ENCODE data around the gene PXYLP1.

The PXYLP1 gene

DNA sequence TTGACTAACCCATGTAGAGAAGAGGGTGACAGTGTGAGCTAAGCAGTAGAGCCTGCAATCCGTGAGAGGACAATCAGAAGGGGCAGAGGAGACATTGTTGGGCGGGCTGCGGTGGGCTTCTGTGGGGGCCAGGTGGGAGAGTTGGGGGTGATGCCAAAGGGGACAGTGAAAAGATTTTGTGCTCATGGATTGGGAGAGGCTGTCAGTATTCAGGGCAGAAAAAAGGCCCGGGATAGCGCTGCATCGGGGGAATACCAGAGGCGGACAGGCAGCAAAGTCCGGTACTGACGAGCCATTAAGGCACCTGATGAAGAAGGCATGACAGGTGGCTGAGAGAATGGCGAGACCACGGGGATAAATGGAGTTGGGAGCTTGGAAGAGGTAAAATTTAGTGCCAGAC lies 1.3 kb upstream of the PXYLP1 start:
- no peak for DNase-seq

DNA sequence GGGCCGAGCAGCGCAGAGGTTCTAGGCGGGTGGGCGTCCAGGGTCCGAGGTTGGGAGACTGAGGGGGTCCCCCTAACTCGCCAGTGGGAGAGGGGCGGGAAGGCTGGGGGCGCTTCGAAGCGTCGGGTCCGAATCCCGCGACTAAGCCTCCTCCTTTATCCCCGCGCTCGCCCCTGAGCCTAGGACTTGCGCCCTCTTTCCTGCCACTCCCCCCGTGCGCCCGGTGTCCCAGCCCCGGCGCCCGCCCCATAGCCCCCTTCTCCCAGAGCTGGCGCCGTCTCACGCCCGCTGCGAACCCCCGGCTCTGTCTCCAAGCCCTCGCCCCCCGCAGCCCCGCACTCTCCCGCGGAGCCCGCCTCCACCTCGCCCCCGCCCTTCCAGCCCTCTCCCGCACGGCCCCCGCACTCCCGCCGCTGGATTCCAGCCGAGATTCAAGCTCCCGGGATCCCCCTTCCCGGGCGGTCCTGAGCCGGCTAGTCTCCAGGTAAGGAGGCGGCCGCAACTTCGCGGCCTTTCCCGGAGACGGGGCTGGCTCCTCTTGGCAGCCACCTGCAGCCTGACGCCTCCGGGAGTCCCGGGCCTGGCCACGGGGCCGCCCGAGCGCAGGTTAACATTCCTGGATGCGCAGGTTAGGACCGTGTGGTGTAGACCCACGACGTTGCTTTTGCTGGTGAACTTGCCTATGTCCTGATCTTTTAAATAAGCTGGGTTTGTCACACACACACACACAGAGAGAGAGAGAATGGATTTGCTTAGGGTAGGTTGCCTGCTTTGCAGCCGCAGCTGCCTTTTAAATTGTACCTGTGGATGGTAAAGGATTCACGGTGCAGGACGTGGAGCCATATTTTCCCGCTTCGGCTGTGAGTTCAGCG lies 563 bp downstream of the PXYLP1 start:
- DNase-seq = peak; percentile 19

- no peak for DNase-seq
Observed at GRCh38 chr3:141233457-141234161, 2.0 kb downstream of the PXYLP1 start.

- no peak for DNase-seq
Observed at GRCh38 chr3:141234283-141234682, 2.7 kb downstream of the PXYLP1 start.

DNA sequence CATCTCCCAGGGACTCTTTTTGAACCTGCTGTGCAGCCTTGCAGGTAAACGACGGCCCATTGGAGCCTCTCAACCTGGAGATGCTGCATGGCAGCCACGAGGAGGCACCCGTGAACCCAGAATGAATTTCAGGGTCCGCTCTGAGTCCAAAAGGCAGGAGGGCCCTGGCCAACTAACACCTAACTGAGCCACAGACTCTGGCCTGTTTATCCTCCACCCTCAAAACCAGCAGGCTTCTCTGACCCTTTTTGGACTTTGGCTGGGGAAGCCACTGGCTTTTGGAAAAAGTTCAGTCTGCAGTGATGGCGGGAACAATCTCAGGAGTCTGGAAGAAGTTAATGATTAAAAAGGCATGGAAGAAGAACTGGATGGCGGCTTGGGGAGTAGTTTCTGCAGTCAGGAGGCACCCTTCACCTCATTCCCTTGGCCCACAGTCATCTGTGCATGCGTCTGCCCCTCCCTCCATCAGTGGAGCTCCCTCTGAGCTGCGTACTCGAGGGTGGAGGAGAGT lies 4.1 kb downstream of the PXYLP1 start:
- no peak for DNase-seq

DNA sequence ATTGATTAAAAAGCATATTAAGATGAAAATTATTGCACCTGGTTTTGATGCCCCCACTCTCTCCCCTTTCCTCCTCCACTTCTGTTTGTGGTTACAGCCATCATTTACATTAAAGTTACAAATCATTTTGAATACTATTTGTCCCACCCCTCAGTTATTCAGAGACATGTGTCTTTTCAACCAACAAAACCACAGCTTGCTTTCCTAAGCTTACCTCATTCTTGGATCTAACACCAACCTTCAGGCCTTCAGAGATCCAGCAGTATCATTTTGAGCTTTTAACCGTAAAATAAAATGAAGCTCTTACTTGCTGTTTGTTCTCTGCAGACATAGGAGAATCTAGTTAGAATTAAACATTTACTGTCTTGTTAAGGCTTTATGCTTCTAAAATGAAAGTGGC lies 4.7 kb downstream of the PXYLP1 start:
- DNase-seq = no peak

DNA sequence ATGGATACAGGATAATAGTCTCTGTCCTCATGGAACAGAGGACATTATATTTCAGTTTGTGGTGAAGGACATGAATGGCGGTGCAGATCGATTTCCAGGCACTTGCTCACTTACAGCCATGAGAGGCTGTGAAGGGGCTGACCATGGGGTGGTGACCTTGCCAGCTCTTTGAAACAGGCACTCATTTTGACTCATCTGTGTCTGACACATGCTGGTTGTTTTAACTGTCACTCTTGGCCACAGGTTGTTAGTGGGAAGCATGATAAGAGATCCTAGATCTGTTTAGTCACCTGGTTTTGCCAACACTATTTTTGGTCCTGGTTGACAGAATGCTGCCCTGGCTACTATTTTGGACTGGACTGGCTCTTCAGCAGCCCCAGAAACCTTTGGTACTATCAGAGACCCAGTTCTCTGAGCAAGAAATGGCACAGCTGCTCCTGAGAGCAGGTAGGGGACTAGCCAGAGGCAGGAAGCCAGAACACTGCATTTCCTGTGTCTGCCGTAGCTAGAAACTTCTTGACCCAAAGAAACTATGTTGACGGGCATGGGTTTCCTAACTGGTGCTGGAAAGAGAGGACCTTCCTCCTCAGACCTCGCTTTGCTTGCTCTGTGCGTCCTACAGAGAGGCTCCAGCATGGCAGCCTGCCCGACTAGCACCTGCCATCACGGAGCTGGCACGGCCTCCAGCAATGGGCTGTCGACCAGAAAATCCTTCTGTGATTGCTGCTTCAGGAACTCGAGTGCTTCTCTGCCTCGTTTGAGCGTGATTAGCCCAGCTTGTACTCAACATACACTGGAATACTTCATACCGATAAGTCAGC lies 6.3 kb downstream of the PXYLP1 start:
- DNase-seq = peak; percentile 65

GRCh38 chr3:141239511-141240281 lies 8.1 kb downstream of the PXYLP1 start:
- no peak for DNase-seq

DNA sequence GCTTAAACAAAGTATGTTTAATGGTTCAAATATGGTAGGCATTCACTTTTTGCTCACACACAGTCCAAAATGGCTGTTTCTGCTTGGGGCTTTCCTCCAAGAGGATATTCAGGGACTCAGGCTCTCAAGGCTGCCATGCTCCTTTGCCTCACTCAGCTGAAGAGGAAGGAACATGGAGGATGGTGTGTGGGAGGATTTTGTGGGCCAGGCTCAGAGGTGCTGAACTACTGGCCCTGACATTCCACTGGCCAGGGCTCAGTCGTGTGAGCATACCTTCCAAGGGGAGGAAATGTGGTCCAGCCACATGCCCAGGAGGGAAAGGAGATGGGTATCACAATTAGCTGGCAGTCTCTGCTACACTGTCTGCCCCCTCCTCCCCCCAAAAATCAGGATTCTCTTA lies 8.7 kb downstream of the PXYLP1 start:
- no peak for DNase-seq

DNA sequence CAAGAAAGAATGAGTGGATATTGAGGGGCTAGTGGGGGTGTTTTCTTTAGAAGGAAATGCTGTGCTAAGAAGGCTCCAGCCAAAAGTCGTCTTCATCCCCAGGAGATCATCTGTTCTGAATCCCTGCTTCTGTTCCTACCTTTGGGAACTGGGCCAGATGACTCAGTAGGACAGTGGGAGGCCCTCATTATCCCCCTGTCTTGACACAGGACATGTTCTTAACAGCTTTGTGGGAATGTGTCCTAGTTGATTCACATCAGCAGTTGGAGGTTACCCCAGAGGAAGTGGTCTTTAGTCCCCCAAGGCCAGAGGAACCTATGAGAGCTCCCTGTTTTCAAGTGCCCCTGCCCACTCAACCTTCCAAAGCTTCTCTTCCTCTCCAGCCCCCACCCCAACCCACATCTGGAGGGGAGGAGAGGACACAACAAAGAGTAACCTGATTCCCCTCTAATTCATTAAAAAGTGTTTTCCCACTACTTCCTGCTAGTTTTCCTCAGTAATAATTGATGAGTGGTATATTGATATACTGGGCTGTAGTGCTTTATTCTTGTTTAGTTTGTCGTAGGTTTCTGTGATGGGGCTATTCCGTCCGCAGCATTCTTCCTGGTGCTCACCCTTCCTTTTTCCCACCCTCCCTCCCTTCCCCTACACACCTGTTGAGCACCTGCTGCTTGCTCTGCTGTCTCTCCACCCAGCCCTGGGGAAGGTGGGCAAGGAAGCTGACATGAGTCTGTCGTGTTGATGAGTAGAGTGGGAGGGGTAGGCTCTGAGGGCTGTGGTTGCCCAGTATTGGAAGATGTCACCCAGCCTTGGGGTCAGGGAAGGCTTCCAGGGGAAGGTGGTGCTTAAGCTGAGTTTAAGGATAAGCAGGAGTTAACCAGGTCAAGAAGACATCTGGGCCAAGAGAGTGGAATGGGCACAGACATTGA lies 9.3 kb downstream of the PXYLP1 start:
- no peak for DNase-seq

DNA sequence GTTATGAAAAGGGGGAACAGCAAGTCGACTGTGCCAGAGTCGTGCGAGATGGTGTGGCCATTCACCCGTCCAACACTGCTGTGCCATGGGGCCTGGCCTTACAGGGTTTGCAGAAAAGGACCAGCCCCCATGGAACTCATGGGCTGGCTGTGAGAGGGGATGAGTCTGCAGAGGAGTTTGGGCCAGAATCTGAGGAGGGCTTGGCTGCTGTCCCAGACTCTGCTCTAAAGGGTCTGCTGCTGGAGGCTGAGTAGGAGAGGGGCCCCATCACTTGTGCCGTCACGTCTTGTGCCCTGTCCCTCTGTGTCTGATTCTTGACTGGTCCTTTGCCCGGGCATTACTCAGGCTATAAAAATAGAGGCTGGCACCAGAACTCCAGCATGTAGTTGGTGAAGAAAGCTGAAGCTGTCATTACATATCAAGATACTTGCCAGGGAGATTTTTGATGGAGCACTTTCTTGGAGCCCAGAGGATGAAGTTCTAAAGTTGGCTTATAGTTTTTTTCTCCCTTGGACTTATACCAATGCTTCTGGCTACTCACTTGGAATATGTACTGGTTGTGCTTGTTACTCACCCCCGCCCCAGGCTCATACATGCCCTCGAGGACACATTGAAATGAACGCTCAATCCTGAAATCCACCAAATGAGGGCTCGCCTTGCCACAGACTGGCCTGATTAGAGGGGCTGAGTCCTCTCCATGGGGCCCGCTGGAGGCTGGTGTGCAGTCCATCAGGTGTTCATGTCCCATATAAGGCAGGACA lies 10.2 kb downstream of the PXYLP1 start:
- DNase-seq = no peak

DNA sequence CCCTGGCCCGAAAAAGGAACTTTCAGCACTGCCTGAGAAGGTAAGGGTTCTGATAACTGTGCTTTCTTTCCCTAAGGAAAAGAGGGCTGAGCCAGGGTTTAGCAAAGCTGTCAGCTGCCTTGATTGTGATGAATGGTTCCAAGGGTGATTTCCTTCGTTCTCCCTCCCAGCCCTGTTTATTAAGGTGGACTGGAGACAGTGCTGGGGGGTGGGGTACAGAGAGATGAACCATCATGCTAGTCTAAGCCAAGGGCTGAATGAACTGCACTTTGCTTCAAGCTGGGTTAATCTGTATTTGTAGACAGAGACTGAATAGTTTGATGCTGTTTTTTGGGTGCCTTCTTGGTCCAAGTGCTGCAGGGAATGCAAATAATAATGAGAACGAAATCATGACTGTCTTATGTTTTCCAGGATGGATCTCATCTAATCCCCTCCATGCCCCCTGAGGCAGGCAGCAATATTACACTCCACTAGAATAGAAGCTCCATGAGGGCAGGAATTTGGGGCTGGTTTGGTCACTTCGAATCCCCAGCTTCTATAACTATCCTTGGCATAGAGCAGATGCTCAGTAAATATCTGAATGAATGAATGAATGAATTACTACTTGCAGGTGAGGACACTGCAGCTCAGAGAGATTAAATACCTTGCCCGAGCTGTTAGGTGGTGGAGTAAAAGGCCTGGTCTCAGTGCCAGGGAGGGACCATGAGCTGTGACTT lies 10.9 kb downstream of the PXYLP1 start:
- DNase-seq = no peak

- peak; percentile 42 for DNase-seq
Observed at GRCh38 chr3:141243271-141243707, 11.7 kb downstream of the PXYLP1 start.

- no peak for DNase-seq
Observed at GRCh38 chr3:141246224-141246957, 14.8 kb downstream of the PXYLP1 start.

- DNase-seq = no peak
Observed at GRCh38 chr3:141246958-141247301, 15.3 kb downstream of the PXYLP1 start.

GRCh38 chr3:141248064-141248463 lies 16.4 kb downstream of the PXYLP1 start:
- no peak for DNase-seq

GRCh38 chr3:141249041-141249440 lies 17.4 kb downstream of the PXYLP1 start:
- no peak for DNase-seq

GRCh38 chr3:141250342-141250741 lies 18.7 kb downstream of the PXYLP1 start:
- no peak for DNase-seq

DNA sequence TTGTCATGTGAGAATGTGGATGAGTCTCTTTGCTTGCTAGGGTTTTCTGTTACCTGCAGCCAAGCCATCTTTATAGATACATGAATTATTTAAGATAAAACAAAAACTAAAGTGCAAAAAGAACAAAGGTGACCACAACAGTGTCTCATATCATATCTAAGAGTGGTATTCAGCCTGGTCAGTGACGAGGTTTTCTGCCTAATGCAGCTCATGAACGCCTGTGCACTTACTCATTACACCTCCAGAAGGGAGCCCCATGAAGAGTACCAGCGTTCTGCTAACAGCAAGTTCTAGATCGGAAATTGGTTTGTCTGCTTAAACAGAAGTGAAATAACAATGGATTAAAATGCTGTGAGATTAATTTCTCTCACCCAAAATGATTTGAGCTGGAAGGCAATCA lies 19.2 kb downstream of the PXYLP1 start:
- DNase-seq = no peak

All from activated CD4-positive, alpha-beta T cell treated with anti-CD3 and anti-CD28 coated beads, Interleukin-10, Interleukin-2, amounts not matched to agents 100 ng/mL and 50 ng/mL, durations not matched to agents 16 hours and 8 hours (primary cell).